HUES48 (cell line): Measurements from ENCODE around the gene BMPR1B.

Experiments
- H3K27ac ChIP-seq: one replicate; pipeline ENCODE4 v1.7.0; 2013; ENCODE audit warnings: low read depth, low read length, inconsistent platforms
- H3K27me3 ChIP-seq: 2 replicates; pipeline ENCODE4 v1.6.1; 2013; ENCODE audit warnings: mild to moderate bottlenecking, low read length; ENCODE audit not compliant: control insufficient read depth, insufficient read depth
- H3K36me3 ChIP-seq: 2 replicates; pipeline ENCODE4 v1.6.1; 2013; ENCODE audit warnings: low read length; ENCODE audit not compliant: control insufficient read depth, insufficient read depth
- H3K4me1 ChIP-seq: 2 replicates; pipeline ENCODE4 v1.6.1; 2013; ENCODE audit warnings: mild to moderate bottlenecking, low read length; ENCODE audit not compliant: control insufficient read depth, insufficient read depth
- H3K4me3 ChIP-seq: 2 replicates; pipeline ENCODE4 v1.5.1; 2013; ENCODE audit warnings: mild to moderate bottlenecking, low read depth, low read length
- H3K9ac ChIP-seq: 2 replicates; pipeline ENCODE4 v1.6.1; 2013; ENCODE audit warnings: mild to moderate bottlenecking, low read depth, low read length, moderate library complexity
- H3K9me3 ChIP-seq: 2 replicates; pipeline ENCODE4 v1.6.1; 2013; ENCODE audit warnings: low read length; ENCODE audit not compliant: control insufficient read depth, insufficient read depth

Gene BMPR1B

GRCh38 chr4:94909645-94910044 lies 151.9 kb downstream of the BMPR1B start:
- Histone ChIP-seq H3K9ac (no peak overlapping the region), H3K4me3 (no peak overlapping the region), H3K27me3 (no peaks in the 10 kb centered on the region), H3K4me1 (peaks cover 8% of the 10 kb centered on the region), H3K36me3 (no peaks in the 10 kb centered on the region), H3K9me3 (no peaks in the 10 kb centered on the region), H3K27ac (no peak overlapping the region)

- peaks cover 7% of the 10 kb centered on the region for H3K9me3 ChIP-seq
- no peak overlapping the region for H3K27ac ChIP-seq
- peaks cover 8% of the 10 kb centered on the region for H3K4me1 ChIP-seq
- H3K4me3 ChIP-seq: no peak overlapping the region
- no peaks in the 10 kb centered on the region for H3K27me3 ChIP-seq
- H3K36me3 ChIP-seq: no peaks in the 10 kb centered on the region
- H3K9ac ChIP-seq: no peak overlapping the region
These were observed 153.4 kb downstream of the BMPR1B start for GRCh38 chr4:94911106-94911505.

GRCh38 chr4:94912606-94913005 lies 154.9 kb downstream of the BMPR1B start:
- H3K9ac ChIP-seq: no peak overlapping the region
- H3K9me3 ChIP-seq: peaks cover 21% of the 10 kb centered on the region
- H3K27ac ChIP-seq: no peak overlapping the region
- H3K36me3 ChIP-seq: no peaks in the 10 kb centered on the region
- no peaks in the 10 kb centered on the region for H3K27me3 ChIP-seq
- peaks cover under 1% of the 10 kb centered on the region; the same call in 1 of the 2 replicates for H3K4me1 ChIP-seq
- H3K4me3 ChIP-seq: no peak overlapping the region

GRCh38 chr4:94913316-94913715 lies 155.6 kb downstream of the BMPR1B start:
- Histone ChIP-seq H3K36me3 (no peaks in the 10 kb centered on the region), H3K27ac (no peak overlapping the region), H3K9me3 (peaks cover 25% of the 10 kb centered on the region), H3K4me1 (no peaks in the 10 kb centered on the region), H3K4me3 (no peak overlapping the region), H3K27me3 (no peaks in the 10 kb centered on the region), H3K9ac (no peak overlapping the region)

GRCh38 chr4:94917146-94917545 lies 159.4 kb downstream of the BMPR1B start:
- Histone ChIP-seq H3K9ac (no peak overlapping the region), H3K4me3 (no peak overlapping the region), H3K9me3 (peaks cover 25% of the 10 kb centered on the region), H3K4me1 (no peaks in the 10 kb centered on the region), H3K36me3 (no peaks in the 10 kb centered on the region), H3K27ac (no peak overlapping the region), H3K27me3 (no peaks in the 10 kb centered on the region)

- Histone ChIP-seq H3K9ac (no peak overlapping the region), H3K4me1 (no peaks in the 10 kb centered on the region), H3K4me3 (no peak overlapping the region), H3K27me3 (no peaks in the 10 kb centered on the region), H3K36me3 (no peaks in the 10 kb centered on the region), H3K27ac (no peak overlapping the region), H3K9me3 (peaks cover 25% of the 10 kb centered on the region)
These were observed 160.8 kb downstream of the BMPR1B start for GRCh38 chr4:94918543-94918942.

- H3K4me1 ChIP-seq: no peaks in the 10 kb centered on the region
- peaks cover 25% of the 10 kb centered on the region for H3K9me3 ChIP-seq
- no peak overlapping the region for H3K27ac ChIP-seq
- H3K4me3 ChIP-seq: no peak overlapping the region
- H3K36me3 ChIP-seq: no peaks in the 10 kb centered on the region
- H3K27me3 ChIP-seq: no peaks in the 10 kb centered on the region
- H3K9ac ChIP-seq: no peak overlapping the region
These were observed 162.6 kb downstream of the BMPR1B start for GRCh38 chr4:94920369-94920768.

- no peaks in the 10 kb centered on the region for H3K36me3 ChIP-seq
- no peak overlapping the region for H3K27ac ChIP-seq
- no peak overlapping the region for H3K9ac ChIP-seq
- no peak overlapping the region for H3K4me3 ChIP-seq
- no peaks in the 10 kb centered on the region for H3K27me3 ChIP-seq
- no peaks in the 10 kb centered on the region for H3K9me3 ChIP-seq
- H3K4me1 ChIP-seq: peaks cover 9% of the 10 kb centered on the region
These were observed 166.8 kb downstream of the BMPR1B start for GRCh38 chr4:94924566-94924965.

- H3K27ac ChIP-seq: no peak overlapping the region
- H3K9me3 ChIP-seq: no peaks in the 10 kb centered on the region
- no peak overlapping the region for H3K4me3 ChIP-seq
These were observed 168.1 kb downstream of the BMPR1B start for GRCh38 chr4:94925764-94926347.

GRCh38 chr4:94926936-94927335 lies 169.2 kb downstream of the BMPR1B start:
- Histone ChIP-seq H3K4me3 (no peak overlapping the region), H3K4me1 (peaks cover 16% of the 10 kb centered on the region), H3K27me3 (no peaks in the 10 kb centered on the region), H3K27ac (no peak overlapping the region), H3K36me3 (no peaks in the 10 kb centered on the region), H3K9ac (no peak overlapping the region), H3K9me3 (no peaks in the 10 kb centered on the region)

More at GRCh38 chr4:94925764-94926347, 168.1 kb downstream of the BMPR1B start:
- Histone ChIP-seq H3K4me1 (peaks cover 13% of the 10 kb centered on the region), H3K9ac (no peak overlapping the region), H3K27me3 (no peaks in the 10 kb centered on the region), H3K36me3 (no peaks in the 10 kb centered on the region)

GRCh38 chr4:94927696-94928095 lies 169.9 kb downstream of the BMPR1B start:
- Histone ChIP-seq H3K36me3 (no peaks in the 10 kb centered on the region), H3K27ac (no peak overlapping the region), H3K4me3 (no peak overlapping the region), H3K27me3 (no peaks in the 10 kb centered on the region), H3K9me3 (no peaks in the 10 kb centered on the region), H3K4me1 (peaks cover 16% of the 10 kb centered on the region), H3K9ac (no peak overlapping the region)
